ENCODE measurements around the gene RMI2. TPM values are rescaled to one million over a fixed set of nuclear protein-coding genes. Genes with fewer than 3 reads are reported as not detected.

RMI2 gene
- total and polyA plus RNA-seq, 11 donors: 0.23 to 6.6 (median 0.76) TPM; not detected in 2

- ATAC-seq (no peak), DNase-seq (no peak)
- intact Hi-C loops (cut with DNase I): no loop called here
- no peaks in the 10 kb centered on the region for H3K27me3 ChIP-seq
- WGBS, 4 donors: 69 to 76% (median 75%) methylated on average over 18 of the region's 18 CpGs
- no peak overlapping the region for H3K27ac ChIP-seq
- peaks cover 0 to 4% (median 0%) of the 10 kb centered on the region in 12 donors for H3K9me3 ChIP-seq
- peaks cover 0 to 14% (median 0%) of the 10 kb centered on the region in 12 donors for H3K4me1 ChIP-seq
- TF ChIP-seq POLR2A (IDR thresholded peaks at IDR 0.05): no peak
- TF ChIP-seq, protein P1, sequence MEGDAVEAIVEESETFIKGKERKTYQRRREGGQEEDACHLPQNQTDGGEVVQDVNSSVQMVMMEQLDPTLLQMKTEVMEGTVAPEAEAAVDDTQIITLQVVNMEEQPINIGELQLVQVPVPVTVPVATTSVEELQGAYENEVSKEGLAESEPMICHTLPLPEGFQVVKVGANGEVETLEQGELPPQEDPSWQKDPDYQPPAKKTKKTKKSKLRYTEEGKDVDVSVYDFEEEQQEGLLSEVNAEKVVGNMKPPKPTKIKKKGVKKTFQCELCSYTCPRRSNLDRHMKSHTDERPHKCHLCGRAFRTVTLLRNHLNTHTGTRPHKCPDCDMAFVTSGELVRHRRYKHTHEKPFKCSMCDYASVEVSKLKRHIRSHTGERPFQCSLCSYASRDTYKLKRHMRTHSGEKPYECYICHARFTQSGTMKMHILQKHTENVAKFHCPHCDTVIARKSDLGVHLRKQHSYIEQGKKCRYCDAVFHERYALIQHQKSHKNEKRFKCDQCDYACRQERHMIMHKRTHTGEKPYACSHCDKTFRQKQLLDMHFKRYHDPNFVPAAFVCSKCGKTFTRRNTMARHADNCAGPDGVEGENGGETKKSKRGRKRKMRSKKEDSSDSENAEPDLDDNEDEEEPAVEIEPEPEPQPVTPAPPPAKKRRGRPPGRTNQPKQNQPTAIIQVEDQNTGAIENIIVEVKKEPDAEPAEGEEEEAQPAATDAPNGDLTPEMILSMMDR (IDR thresholded peaks at IDR 0.05): no peak
- H3K4me3 ChIP-seq: no peak overlapping the region
- H3K36me3 ChIP-seq: no peaks in the 10 kb centered on the region
Observed at GRCh38 chr16:11303405-11304138, 41.7 kb upstream of the RMI2 start.

DNA sequence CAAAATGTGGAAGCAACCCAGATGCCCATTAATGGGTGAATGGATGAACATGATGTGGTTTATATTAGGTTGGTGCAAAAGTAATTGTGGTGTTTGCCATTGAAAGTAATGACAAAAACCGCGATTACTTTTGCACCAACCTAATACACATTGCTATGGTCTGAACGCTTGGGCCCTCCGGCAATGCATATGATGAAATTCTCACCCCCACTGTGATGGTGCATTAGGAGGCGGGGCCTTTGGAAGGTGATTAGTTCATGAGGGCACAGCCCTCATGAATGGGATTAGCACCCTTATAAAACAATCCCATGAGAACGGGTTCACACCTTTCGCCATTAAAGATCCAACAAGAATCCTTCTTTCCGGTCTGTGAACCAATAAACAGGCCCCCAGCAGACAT lies 38.9 kb upstream of the RMI2 start:
- no peaks in the 10 kb centered on the region for H3K36me3 ChIP-seq
- H3K4me3 ChIP-seq: no peak overlapping the region
- peaks cover 0 to 39% (median 0%) of the 10 kb centered on the region in 12 donors for H3K4me1 ChIP-seq
- DNase-seq (no peak), ATAC-seq (no peak)
- peaks cover 0 to 4% (median 0%) of the 10 kb centered on the region in 12 donors for H3K9me3 ChIP-seq
- H3K27ac ChIP-seq: no peak overlapping the region
- intact Hi-C loops (cut with DNase I): no loop called here
- no peaks in the 10 kb centered on the region for H3K27me3 ChIP-seq
- WGBS, 4 donors: 88 to 92% (median 89%) methylated on average over 8 of the region's 8 CpGs
- no peak for TF ChIP-seq POLR2A (IDR thresholded peaks at IDR 0.05)
- TF ChIP-seq, protein P1 (IDR thresholded peaks at IDR 0.05): no peak

- Histone ChIP-seq H3K4me1 (peaks cover 0 to 44% (median 0%) of the 10 kb centered on the region in 12 donors), H3K36me3 (no peaks in the 10 kb centered on the region), H3K27ac (no peak overlapping the region), H3K4me3 (no peak overlapping the region), H3K27me3 (no peaks in the 10 kb centered on the region), H3K9me3 (peaks cover 0 to 4% (median 0%) of the 10 kb centered on the region in 12 donors)
- DNase-seq (no peak), ATAC-seq (no peak)
- TF ChIP-seq, protein P1 (IDR thresholded peaks at IDR 0.05): no peak
- TF ChIP-seq POLR2A (IDR thresholded peaks at IDR 0.05): no peak
- intact Hi-C loops (cut with DNase I): no loop called here
- WGBS, 4 donors: 82 to 90% (median 83%) methylated on average over 7 of the region's 7 CpGs
Observed at GRCh38 chr16:11306997-11307638, 38.1 kb upstream of the RMI2 start.
